ENCODE results near the gene SYTL3. TPM values are rescaled to one million over a fixed set of nuclear protein-coding genes. Genes with fewer than 3 reads are reported as not detected.

Gene SYTL3
- total RNA-seq, 6 donors from 2014 or later = 10.3 to 28.3 (median 20.0) TPM

GRCh38 chr6:158765499-158766068 lies 115.7 kb downstream of the SYTL3 start:
- H3K27me3 ChIP-seq = no peaks in the 10 kb centered on the region
- TF ChIP-seq POLR2AphosphoS5 (IDR thresholded peaks at IDR 0.05) (peak in 1 of 2 donors; percentile 5), POLR2A (IDR thresholded peaks at IDR 0.05) (no peak)
- no peaks in the 10 kb centered on the region for H3K4me1 ChIP-seq
- WGBS, 2 donors = 91 to 92% methylated on average over 12 to 13 of the region's 13 CpGs
- ATAC-seq (ENCODE audit: low FRiP score in 2 of 2) (no peak), DNase-seq (no peak)
- no peak overlapping the region for H3K4me3 ChIP-seq
- H3K9me3 ChIP-seq = no peaks in the 10 kb centered on the region
- H3K27ac ChIP-seq = no peak overlapping the region
- peaks cover 51 to 73% (median 64%) of the 10 kb centered on the region in 4 donors for H3K36me3 ChIP-seq

GRCh38 chr6:158766621-158767455 lies 117.0 kb downstream of the SYTL3 start:
- no peaks in the 10 kb centered on the region for H3K4me1 ChIP-seq
- peaks cover 59 to 81% (median 76%) of the 10 kb centered on the region in 4 donors for H3K36me3 ChIP-seq
- TF ChIP-seq POLR2A (IDR thresholded peaks at IDR 0.05) (no peak), POLR2AphosphoS5 (IDR thresholded peaks at IDR 0.05) (no peak), EP300 (IDR thresholded peaks at IDR 0.05) (no peak)
- TF ChIP-seq, protein P1, sequence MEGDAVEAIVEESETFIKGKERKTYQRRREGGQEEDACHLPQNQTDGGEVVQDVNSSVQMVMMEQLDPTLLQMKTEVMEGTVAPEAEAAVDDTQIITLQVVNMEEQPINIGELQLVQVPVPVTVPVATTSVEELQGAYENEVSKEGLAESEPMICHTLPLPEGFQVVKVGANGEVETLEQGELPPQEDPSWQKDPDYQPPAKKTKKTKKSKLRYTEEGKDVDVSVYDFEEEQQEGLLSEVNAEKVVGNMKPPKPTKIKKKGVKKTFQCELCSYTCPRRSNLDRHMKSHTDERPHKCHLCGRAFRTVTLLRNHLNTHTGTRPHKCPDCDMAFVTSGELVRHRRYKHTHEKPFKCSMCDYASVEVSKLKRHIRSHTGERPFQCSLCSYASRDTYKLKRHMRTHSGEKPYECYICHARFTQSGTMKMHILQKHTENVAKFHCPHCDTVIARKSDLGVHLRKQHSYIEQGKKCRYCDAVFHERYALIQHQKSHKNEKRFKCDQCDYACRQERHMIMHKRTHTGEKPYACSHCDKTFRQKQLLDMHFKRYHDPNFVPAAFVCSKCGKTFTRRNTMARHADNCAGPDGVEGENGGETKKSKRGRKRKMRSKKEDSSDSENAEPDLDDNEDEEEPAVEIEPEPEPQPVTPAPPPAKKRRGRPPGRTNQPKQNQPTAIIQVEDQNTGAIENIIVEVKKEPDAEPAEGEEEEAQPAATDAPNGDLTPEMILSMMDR (IDR thresholded peaks at IDR 0.05) = no peak
- peak overlapping the region in 1 of 4 donors; percentile 22 for H3K27ac ChIP-seq
- H3K27me3 ChIP-seq = no peaks in the 10 kb centered on the region
- H3K4me3 ChIP-seq = no peak overlapping the region
- ATAC-seq (ENCODE audit: low FRiP score in 2 of 2) (no peak), DNase-seq (peak in 1 of 2 donors; percentile 71)
- 91 to 92% methylated on average over 38 of the region's 38 CpGs for WGBS, 2 donors
- H3K9me3 ChIP-seq = no peaks in the 10 kb centered on the region

- Histone ChIP-seq H3K9me3 (no peaks in the 10 kb centered on the region), H3K4me1 (no peaks in the 10 kb centered on the region), H3K27me3 (no peaks in the 10 kb centered on the region), H3K27ac (no peak overlapping the region), H3K4me3 (no peak overlapping the region), H3K36me3 (peaks cover 62 to 89% (median 84%) of the 10 kb centered on the region in 4 donors)
- no peak for DNase-seq
- TF ChIP-seq POLR2A (IDR thresholded peaks at IDR 0.05) (no peak), POLR2AphosphoS5 (IDR thresholded peaks at IDR 0.05) (no peak), EP300 (IDR thresholded peaks at IDR 0.05) (no peak)
- TF ChIP-seq, protein P1 (IDR thresholded peaks at IDR 0.05) = no peak
- ATAC-seq (ENCODE audit: low FRiP score in 2 of 2) = no peak
- 82 to 94% methylated on average over 6 of the region's 6 CpGs for WGBS, 2 donors
Measured at GRCh38 chr6:158767709-158768108, 117.9 kb downstream of the SYTL3 start.

GRCh38 chr6:158768436-158768835 lies 118.6 kb downstream of the SYTL3 start:
- no peak overlapping the region for H3K27ac ChIP-seq
- TF ChIP-seq POLR2AphosphoS5 (IDR thresholded peaks at IDR 0.05) (no peak), EP300 (IDR thresholded peaks at IDR 0.05) (no peak), POLR2A (IDR thresholded peaks at IDR 0.05) (no peak)
- TF ChIP-seq, protein P1 (IDR thresholded peaks at IDR 0.05) = no peak
- H3K27me3 ChIP-seq = no peaks in the 10 kb centered on the region
- H3K4me1 ChIP-seq = peaks cover 0 to 5% (median 0%) of the 10 kb centered on the region in 4 donors
- DNase-seq (no peak), ATAC-seq (ENCODE audit: low FRiP score in 2 of 2) (no peak)
- WGBS, 2 donors = 96 to 97% methylated on average over 8 of the region's 8 CpGs
- no peak overlapping the region for H3K4me3 ChIP-seq
- peaks cover 61 to 97% (median 91%) of the 10 kb centered on the region in 4 donors for H3K36me3 ChIP-seq
- no peaks in the 10 kb centered on the region for H3K9me3 ChIP-seq

DNA sequence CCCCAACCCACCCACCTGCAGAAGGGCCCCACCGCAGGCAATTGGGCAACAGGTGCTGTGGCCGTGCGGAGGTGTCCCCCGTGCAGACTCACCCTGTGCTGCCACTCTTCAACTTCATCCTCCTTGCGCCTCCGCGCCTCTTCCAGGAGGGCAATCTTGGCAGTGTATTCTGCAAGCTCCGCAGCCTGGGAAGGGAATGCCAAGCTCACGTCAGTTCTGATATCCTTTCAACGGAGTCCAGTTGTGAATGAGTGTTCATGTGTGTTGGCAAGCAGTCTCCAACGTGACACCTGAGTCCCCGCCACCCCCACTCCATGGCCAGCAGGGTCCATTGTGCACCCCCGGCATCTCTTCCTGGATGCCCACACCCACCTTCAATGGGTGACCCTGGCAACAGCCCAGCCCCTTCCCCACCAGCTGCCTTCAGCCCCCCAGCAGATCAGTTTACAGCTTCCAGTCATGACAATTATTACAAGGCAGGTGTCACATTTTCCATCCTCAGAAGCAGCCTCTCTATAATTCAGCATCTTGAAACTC lies 119.4 kb downstream of the SYTL3 start:
- Histone ChIP-seq H3K36me3 (peaks cover 60 to 100% (median 95%) of the 10 kb centered on the region in 4 donors), H3K4me3 (no peak overlapping the region), H3K27ac (no peak overlapping the region), H3K4me1 (peaks cover 0 to 7% (median 0%) of the 10 kb centered on the region in 4 donors), H3K27me3 (no peaks in the 10 kb centered on the region), H3K9me3 (no peaks in the 10 kb centered on the region)
- 85 to 92% methylated on average over 10 to 13 of the region's 13 CpGs for WGBS, 2 donors
- peak in 1 of 2 donors; percentile 52 for DNase-seq
- no peak for TF ChIP-seq EP300 (IDR thresholded peaks at IDR 0.05)
- no peak for TF ChIP-seq POLR2A (IDR thresholded peaks at IDR 0.05)
- TF ChIP-seq, protein P1 (IDR thresholded peaks at IDR 0.05) = no peak
- TF ChIP-seq POLR2AphosphoS5 (IDR thresholded peaks at IDR 0.05) = no peak
- no peak for ATAC-seq (ENCODE audit: low FRiP score in 2 of 2)

Data from upper lobe of left lung (tissue), 6 donors.